C1 segment of cervical spinal cord (tissue), 14 donors: ENCODE results near the gene DOK5.

ENCODE experiments used
- DNase-seq, 14 donors: peaks; one replicate each; lab custom pipeline; 2025; lab: John Stamatoyannopoulos, UW

DOK5 gene

DNA sequence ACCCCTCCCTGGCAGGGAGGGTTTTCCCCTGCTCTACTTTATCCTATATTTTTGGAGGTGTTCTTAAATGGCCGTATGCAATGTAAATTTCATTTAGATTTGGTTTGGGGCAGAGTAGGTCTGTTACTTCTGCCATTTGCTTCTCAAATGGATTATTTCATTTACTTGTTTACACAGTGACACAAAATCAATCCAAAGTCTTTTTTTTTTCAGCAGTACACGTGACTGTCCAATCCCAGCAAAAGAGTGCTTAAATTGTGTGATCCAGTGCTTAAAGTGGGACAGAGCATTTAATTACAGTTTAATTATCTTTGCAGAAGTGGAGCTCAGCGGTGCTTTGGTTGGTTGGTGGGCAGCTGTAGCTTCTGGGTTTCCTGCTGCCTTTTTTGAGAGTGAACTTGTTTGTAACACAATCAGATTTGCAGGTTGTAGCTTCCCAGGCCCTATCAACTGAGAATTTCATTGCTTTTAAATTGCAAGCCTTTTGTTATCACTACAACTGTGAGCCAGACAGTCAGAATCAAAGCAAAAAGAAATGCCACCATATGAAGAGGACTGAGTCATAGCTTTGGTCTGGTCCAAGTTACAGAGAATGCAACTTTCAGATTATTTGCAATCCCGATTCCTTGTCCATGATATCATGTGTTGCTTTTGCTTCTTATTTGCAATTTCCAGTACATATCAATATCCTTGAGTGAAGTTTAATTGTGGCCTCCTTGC, 216.9 kb downstream of the DOK5 start:
- DNase-seq, result no peak

DNA sequence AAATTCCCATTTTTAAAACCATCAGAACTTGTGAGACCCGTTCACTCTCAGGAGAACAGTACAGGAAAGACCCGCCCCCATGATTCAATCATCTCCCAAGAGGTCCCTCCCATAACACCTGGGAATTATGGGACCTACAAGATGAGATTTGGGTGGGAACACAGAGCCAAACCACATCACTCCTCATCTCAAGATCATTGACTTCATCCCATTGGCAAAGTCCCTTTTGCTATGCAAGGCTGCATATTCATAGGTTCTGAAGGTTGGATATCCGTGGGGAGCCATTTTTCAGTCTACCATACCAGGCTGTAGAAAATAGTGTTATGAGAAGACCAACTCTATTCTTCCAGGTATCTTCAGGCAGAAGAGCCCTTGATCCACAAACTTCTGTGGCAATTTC, 219.1 kb downstream of the DOK5 start:
- no peak for DNase-seq

- DNase-seq, result no peak
Observed at GRCh38 chr20:54698373-54698772, 223.0 kb downstream of the DOK5 start.
